Hepatocyte (in vitro differentiated cells): Measurements from ENCODE around the gene ATP13A2.

Source experiments
- EZH2 ChIP-seq: fragments of 200-600 bp; sonication (generic); IDR thresholded peaks from 2 replicates; pipeline ENCODE4 v1.6.1; 2016; ENCODE audit warnings: antibody characterized with exemption, mild to moderate bottlenecking, borderline replicate concordance
- EZH2phosphoT487 ChIP-seq: fragments of 200-600 bp; sonication (generic); IDR thresholded peaks from one replicate; pipeline ENCODE4 v1.6.1; 2018; ENCODE audit warnings: antibody characterized with exemption, mild to moderate bottlenecking, low read depth, moderate library complexity; ENCODE audit not compliant: unreplicated experiment, severe bottlenecking
- TF ChIP-seq, protein P1 (sequence below): fragments of 200-600 bp; sonication (generic); IDR thresholded peaks from 2 replicates; pipeline ENCODE4 v1.5.1; 2016; ENCODE audit warnings: antibody characterized with exemption, mild to moderate bottlenecking; ENCODE audit not compliant: poor library complexity

DNA sequence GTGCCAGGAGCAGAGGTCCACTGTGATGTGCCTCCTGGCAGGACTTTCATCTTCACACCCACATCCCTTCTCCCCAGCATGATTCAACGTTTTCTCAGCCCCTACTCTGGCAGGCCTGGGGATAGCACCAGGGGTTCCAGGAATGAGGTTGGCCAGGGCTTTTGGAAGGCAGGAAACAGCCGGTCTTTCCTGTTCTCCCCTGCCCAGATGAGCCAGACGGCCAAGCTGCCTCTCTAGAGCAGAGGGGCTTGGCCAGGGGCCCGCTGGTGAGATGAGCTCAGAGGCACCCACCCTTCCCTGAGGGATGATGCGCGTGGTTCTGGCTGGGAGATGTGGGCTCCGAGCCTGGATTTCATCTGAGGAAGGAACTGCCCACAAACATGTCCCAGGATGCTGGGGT, 27.0 kb downstream of the ATP13A2 start:
- TF ChIP-seq, protein P1, sequence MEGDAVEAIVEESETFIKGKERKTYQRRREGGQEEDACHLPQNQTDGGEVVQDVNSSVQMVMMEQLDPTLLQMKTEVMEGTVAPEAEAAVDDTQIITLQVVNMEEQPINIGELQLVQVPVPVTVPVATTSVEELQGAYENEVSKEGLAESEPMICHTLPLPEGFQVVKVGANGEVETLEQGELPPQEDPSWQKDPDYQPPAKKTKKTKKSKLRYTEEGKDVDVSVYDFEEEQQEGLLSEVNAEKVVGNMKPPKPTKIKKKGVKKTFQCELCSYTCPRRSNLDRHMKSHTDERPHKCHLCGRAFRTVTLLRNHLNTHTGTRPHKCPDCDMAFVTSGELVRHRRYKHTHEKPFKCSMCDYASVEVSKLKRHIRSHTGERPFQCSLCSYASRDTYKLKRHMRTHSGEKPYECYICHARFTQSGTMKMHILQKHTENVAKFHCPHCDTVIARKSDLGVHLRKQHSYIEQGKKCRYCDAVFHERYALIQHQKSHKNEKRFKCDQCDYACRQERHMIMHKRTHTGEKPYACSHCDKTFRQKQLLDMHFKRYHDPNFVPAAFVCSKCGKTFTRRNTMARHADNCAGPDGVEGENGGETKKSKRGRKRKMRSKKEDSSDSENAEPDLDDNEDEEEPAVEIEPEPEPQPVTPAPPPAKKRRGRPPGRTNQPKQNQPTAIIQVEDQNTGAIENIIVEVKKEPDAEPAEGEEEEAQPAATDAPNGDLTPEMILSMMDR, result no peak
- no peak for TF ChIP-seq EZH2
- no peak for TF ChIP-seq EZH2phosphoT487
